HepG2 (cell line): ENCODE data around the gene CDC6. TPM values are rescaled to one million over a fixed set of nuclear protein-coding genes. Genes with fewer than 3 reads are reported as not detected.

Source experiments
- GTF2F1 ChIP-seq: fragments of 150-350 bp; IDR thresholded peaks from 2 replicates; pipeline ENCODE4 v1.6.1; 2014; ENCODE audit warnings: low read length
- NFYB ChIP-seq: sonication (generic); formaldehyde crosslinking; IDR thresholded peaks from 2 replicates; pipeline ENCODE4 v1.4.0; 2020; ENCODE audit warnings: missing genetic modification reagents
- POLR2G ChIP-seq: fragments of 200-400 bp; formaldehyde crosslinking; IDR thresholded peaks from 2 replicates; pipeline ENCODE4 v1.6.1; 2018; ENCODE audit warnings: mild to moderate bottlenecking, low read depth, low read length, moderate library complexity
- RBM39 ChIP-seq: fragments of 200-400 bp; formaldehyde crosslinking; IDR thresholded peaks from one replicate; pipeline ENCODE4 v1.6.1; 2018; ENCODE audit warnings: antibody characterized with exemption, mild to moderate bottlenecking, low read depth, low read length; ENCODE audit not compliant: poor library complexity, severe bottlenecking
- SP5 ChIP-seq: IDR thresholded peaks from 2 replicates; pipeline ENCODE4 v1.6.1; 2016; ENCODE audit warnings: low read depth, borderline replicate concordance
- TOE1 ChIP-seq: sonication (generic); formaldehyde crosslinking; IDR thresholded peaks from 2 replicates; pipeline ENCODE4 v1.4.0; 2020; ENCODE audit warnings: mild to moderate bottlenecking, missing genetic modification reagents
- YY1 ChIP-seq: IDR thresholded peaks from 2 replicates; pipeline ENCODE4 v1.6.1; 2011; ENCODE audit warnings: low read length, low read depth, moderate library complexity, mild to moderate bottlenecking; ENCODE audit not compliant: insufficient read depth, insufficient replicate concordance
- ZKSCAN5 ChIP-seq: sonication (generic); formaldehyde crosslinking; IDR thresholded peaks from 2 replicates; pipeline ENCODE4 v1.5.1; 2020; ENCODE audit warnings: mild to moderate bottlenecking, missing genetic modification reagents
- ZNF30 ChIP-seq: sonication (generic); formaldehyde crosslinking; IDR thresholded peaks from 2 replicates; pipeline ENCODE4 v1.5.0; 2020; ENCODE audit warnings: mild to moderate bottlenecking, missing genetic modification reagents
- ZNF766 ChIP-seq: sonication (generic); formaldehyde crosslinking; IDR thresholded peaks from 2 replicates; pipeline ENCODE4 v1.5.0; 2020; ENCODE audit warnings: missing genetic modification reagents, borderline replicate concordance
- ZNF780A ChIP-seq: sonication (generic); formaldehyde crosslinking; IDR thresholded peaks from 2 replicates; pipeline ENCODE4 v1.8.0; 2022; ENCODE audit warnings: mild to moderate bottlenecking, missing genetic modification reagents, moderate library complexity
- ZNF790 ChIP-seq: sonication (generic); formaldehyde crosslinking; IDR thresholded peaks from 2 replicates; pipeline ENCODE4 v1.8.0; 2022; ENCODE audit warnings: missing genetic modification reagents, mild to moderate bottlenecking, borderline replicate concordance
- ZNF878 ChIP-seq: sonication (generic); formaldehyde crosslinking; IDR thresholded peaks from 2 replicates; pipeline ENCODE4 v1.8.1; 2023; ENCODE audit warnings: mild to moderate bottlenecking, missing genetic modification reagents, moderate library complexity
- ZSCAN30 ChIP-seq: sonication (generic); formaldehyde crosslinking; IDR thresholded peaks from 2 replicates; pipeline ENCODE4 v1.5.0; 2020; ENCODE audit warnings: mild to moderate bottlenecking, missing genetic modification reagents
- polyA plus RNA-seq, 8 experiments: library from polyadenylated mRNA; depleted of rRNA in 3 of 8; stranded (reverse) in 7 of 8; unstranded in 1 of 8; fragments of >200 nt; fragmentation: Illumina TruSeq in 4 of 8; extraction: Trizol in 4 of 8; gene quantifications; 2 replicates each; pipeline versions ENCODE4 v1.2.1 to v1.2.3, GENCODE V29; 2011 to 2016; ENCODE audit warnings: low read depth in 4 of 8, missing spikeins in 1 of 8, mixed read lengths in 1 of 8; ENCODE audit not compliant: insufficient read depth in 1 of 8
- total RNA-seq, 5 experiments: library from RNA; depleted of rRNA; stranded (reverse); fragments of >200 nt; fragmentation: Illumina TruSeq; extraction: Trizol; gene quantifications; 2 replicates each; pipeline ENCODE4 v1.2.3, GENCODE V29; 2016; ENCODE audit warnings: low read depth in 1 of 5
- TF ChIP-seq, protein P1 (sequence below): sonication (generic); formaldehyde crosslinking; IDR thresholded peaks from 2 replicates; pipeline ENCODE4 v1.4.0; 2020; ENCODE audit warnings: low read depth, mild to moderate bottlenecking, missing genetic modification reagents
- TF ChIP-seq, protein P2 (sequence below): sonication (generic); formaldehyde crosslinking; IDR thresholded peaks from 2 replicates; pipeline ENCODE4 v1.5.0; 2020; ENCODE audit warnings: mild to moderate bottlenecking, missing genetic modification reagents, borderline replicate concordance
- TF ChIP-seq, protein P3 (sequence below): sonication (generic); formaldehyde crosslinking; IDR thresholded peaks from 2 replicates; pipeline ENCODE4 v1.9.0; 2022; ENCODE audit warnings: missing genetic modification reagents, mild to moderate bottlenecking, borderline replicate concordance
- TF ChIP-seq, protein P4 (sequence below): sonication (generic); formaldehyde crosslinking; IDR thresholded peaks from 2 replicates; pipeline ENCODE4 v1.5.1; 2020; ENCODE audit warnings: missing genetic modification reagents, mild to moderate bottlenecking, borderline replicate concordance
- TF ChIP-seq, protein P5 (sequence below): IDR thresholded peaks from 2 replicates; pipeline ENCODE4 v1.6.1; 2016; ENCODE audit warnings: missing genetic modification reagents, missing compliant biosample characterization

CDC6 gene
- total and polyA plus RNA-seq, 2 of the 13 experiments (the other 11 are each of a cell fraction or from before 2014, with no cell fraction given): 17.4 to 114 TPM

DNA sequence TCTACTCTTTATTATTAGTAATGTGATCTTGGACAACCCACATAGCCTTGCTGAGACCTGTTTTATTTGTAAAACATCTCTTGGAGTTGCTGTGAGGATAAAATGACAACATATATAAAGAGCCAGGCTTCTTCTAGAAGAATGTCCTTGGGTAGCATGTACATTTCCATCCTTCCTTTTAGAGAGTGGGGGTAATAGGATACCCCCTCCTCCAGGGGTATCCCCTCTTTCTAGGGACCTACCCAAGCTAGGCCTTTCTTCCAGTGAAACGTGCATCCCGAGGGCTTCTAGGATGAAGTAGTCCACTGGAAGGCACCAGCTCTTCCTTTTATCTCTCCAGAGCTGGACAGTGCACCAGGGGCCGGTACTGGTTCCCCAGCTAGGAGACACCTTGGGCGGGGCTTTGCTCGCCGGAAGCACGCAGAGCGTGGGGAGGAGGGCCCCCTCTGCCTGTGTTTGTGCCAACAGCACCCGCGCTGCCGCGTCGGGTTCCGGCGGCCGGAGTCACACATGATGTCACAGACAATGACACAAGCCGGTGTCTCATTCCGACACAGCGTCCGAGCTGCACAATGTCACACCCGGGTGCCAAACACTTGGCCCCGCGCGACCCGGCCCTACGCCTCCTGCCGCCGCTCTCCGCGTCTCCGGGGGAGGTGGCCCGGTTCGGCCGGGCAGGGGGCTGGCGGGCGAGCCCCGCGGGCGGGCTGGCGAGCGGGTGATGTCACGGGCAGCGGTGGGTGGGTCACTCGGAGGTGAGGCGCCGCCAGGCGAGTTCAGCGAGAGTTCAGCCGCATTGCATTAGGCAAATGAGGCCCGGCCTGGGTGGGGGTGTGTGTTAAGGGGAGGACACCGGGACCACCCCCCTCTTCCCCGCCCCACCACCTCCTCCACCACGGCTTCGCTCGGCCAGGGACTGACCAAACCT, 53.5 kb downstream of the CDC6 start (continued):
- TF ChIP-seq, protein P1, sequence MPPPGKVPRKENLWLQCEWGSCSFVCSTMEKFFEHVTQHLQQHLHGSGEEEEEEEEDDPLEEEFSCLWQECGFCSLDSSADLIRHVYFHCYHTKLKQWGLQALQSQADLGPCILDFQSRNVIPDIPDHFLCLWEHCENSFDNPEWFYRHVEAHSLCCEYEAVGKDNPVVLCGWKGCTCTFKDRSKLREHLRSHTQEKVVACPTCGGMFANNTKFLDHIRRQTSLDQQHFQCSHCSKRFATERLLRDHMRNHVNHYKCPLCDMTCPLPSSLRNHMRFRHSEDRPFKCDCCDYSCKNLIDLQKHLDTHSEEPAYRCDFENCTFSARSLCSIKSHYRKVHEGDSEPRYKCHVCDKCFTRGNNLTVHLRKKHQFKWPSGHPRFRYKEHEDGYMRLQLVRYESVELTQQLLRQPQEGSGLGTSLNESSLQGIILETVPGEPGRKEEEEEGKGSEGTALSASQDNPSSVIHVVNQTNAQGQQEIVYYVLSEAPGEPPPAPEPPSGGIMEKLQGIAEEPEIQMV (CRISPR knock-in tag): peak; percentile 74; the same call in 1 of the 2 replicates
- TF ChIP-seq ZKSCAN5 (CRISPR knock-in tag) (no peak), ZNF790 (CRISPR knock-in tag) (peak; percentile 30; the same call in 1 of the 2 replicates), SP5 (CRISPR knock-in tag) (peak; percentile 78), ZNF780A (CRISPR knock-in tag) (no peak), TOE1 (CRISPR knock-in tag) (no peak), RBM39 (peak; percentile 45), GTF2F1 (no peak), NFYB (CRISPR knock-in tag) (no peak; the same call in 1 of the 2 replicates), YY1 (no peak), ZNF30 (CRISPR knock-in tag) (no peak), POLR2G (peak; percentile 34), ZNF878 (0 out of 2 replicates have a peak, but pooled peaks have one; percentile 23), ZNF766 (CRISPR knock-in tag) (0 out of 2 replicates have a peak, but pooled peaks have one; percentile 60), ZSCAN30 (no peak)
- TF ChIP-seq, protein P2, sequence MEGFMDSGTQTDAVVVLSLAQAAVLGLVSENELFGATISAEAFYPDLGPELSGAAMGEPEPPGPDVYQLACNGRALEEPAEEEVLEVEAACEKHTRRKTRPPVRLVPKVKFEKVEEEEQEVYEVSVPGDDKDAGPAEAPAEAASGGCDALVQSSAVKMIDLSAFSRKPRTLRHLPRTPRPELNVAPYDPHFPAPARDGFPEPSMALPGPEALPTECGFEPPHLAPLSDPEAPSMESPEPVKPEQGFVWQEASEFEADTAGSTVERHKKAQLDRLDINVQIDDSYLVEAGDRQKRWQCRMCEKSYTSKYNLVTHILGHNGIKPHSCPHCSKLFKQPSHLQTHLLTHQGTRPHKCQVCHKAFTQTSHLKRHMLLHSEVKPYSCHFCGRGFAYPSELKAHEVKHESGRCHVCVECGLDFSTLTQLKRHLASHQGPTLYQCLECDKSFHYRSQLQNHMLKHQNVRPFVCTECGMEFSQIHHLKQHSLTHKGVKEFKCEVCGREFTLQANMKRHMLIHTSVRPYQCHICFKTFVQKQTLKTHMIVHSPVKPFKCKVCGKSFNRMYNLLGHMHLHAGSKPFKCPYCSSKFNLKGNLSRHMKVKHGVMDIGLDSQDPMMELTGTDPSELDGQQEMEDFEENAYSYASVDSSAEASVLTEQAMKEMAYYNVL (CRISPR knock-in tag): no peak; the same call in 1 of the 2 replicates
- TF ChIP-seq, protein P3, sequence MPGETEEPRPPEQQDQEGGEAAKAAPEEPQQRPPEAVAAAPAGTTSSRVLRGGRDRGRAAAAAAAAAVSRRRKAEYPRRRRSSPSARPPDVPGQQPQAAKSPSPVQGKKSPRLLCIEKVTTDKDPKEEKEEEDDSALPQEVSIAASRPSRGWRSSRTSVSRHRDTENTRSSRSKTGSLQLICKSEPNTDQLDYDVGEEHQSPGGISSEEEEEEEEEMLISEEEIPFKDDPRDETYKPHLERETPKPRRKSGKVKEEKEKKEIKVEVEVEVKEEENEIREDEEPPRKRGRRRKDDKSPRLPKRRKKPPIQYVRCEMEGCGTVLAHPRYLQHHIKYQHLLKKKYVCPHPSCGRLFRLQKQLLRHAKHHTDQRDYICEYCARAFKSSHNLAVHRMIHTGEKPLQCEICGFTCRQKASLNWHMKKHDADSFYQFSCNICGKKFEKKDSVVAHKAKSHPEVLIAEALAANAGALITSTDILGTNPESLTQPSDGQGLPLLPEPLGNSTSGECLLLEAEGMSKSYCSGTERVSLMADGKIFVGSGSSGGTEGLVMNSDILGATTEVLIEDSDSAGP (CRISPR knock-in tag): peak; percentile 87; the same call in 1 of the 2 replicates
- TF ChIP-seq, protein P4, sequence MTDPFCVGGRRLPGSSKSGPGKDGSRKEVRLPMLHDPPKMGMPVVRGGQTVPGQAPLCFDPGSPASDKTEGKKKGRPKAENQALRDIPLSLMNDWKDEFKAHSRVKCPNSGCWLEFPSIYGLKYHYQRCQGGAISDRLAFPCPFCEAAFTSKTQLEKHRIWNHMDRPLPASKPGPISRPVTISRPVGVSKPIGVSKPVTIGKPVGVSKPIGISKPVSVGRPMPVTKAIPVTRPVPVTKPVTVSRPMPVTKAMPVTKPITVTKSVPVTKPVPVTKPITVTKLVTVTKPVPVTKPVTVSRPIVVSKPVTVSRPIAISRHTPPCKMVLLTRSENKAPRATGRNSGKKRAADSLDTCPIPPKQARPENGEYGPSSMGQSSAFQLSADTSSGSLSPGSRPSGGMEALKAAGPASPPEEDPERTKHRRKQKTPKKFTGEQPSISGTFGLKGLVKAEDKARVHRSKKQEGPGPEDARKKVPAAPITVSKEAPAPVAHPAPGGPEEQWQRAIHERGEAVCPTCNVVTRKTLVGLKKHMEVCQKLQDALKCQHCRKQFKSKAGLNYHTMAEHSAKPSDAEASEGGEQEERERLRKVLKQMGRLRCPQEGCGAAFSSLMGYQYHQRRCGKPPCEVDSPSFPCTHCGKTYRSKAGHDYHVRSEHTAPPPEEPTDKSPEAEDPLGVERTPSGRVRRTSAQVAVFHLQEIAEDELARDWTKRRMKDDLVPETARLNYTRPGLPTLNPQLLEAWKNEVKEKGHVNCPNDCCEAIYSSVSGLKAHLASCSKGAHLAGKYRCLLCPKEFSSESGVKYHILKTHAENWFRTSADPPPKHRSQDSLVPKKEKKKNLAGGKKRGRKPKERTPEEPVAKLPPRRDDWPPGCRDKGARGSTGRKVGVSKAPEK (CRISPR knock-in tag): no peak
- TF ChIP-seq, protein P5, sequence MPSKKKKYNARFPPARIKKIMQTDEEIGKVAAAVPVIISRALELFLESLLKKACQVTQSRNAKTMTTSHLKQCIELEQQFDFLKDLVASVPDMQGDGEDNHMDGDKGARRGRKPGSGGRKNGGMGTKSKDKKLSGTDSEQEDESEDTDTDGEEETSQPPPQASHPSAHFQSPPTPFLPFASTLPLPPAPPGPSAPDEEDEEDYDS (CRISPR knock-in tag): peak; percentile 68
